Measurements from ENCODE around the gene TGFBR1.

The TGFBR1 gene

GRCh38 chr9:99114846-99115500 lies 10.1 kb downstream of the TGFBR1 start:
- TF ChIP-seq PATZ1 (CRISPR knock-in tag; IDR thresholded peaks at IDR 0.05; ENCODE audit: borderline replicate concordance) (no peak), ARNTL (CRISPR knock-in tag; IDR thresholded peaks at IDR 0.05; ENCODE audit: borderline replicate concordance, low read depth) (no peak), POU6F1 (CRISPR knock-in tag; IDR thresholded peaks at IDR 0.05; ENCODE audit: borderline replicate concordance, low read depth) (no peak), ZFP3 (CRISPR knock-in tag; IDR thresholded peaks at IDR 0.05) (no peak), TCF4 (CRISPR knock-in tag; IDR thresholded peaks at IDR 0.05; ENCODE audit: borderline replicate concordance) (no peak), GLIS3 (CRISPR knock-in tag; IDR thresholded peaks at IDR 0.05) (no peak), ZNF8 (CRISPR knock-in tag; IDR thresholded peaks at IDR 0.05) (no peak), TOX (CRISPR knock-in tag; IDR thresholded peaks at IDR 0.05; ENCODE audit: borderline replicate concordance) (no peak), ESRRG (CRISPR knock-in tag; IDR thresholded peaks at IDR 0.05) (no peak)
- TF ChIP-seq, protein P1, sequence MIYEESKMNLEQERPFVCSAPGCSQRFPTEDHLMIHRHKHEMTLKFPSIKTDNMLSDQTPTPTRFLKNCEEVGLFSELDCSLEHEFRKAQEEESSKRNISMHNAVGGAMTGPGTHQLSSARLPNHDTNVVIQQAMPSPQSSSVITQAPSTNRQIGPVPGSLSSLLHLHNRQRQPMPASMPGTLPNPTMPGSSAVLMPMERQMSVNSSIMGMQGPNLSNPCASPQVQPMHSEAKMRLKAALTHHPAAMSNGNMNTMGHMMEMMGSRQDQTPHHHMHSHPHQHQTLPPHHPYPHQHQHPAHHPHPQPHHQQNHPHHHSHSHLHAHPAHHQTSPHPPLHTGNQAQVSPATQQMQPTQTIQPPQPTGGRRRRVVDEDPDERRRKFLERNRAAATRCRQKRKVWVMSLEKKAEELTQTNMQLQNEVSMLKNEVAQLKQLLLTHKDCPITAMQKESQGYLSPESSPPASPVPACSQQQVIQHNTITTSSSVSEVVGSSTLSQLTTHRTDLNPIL (CRISPR knock-in tag; IDR thresholded peaks at IDR 0.05; ENCODE audit: low read depth): no peak
- no peak for ATAC-seq

DNA sequence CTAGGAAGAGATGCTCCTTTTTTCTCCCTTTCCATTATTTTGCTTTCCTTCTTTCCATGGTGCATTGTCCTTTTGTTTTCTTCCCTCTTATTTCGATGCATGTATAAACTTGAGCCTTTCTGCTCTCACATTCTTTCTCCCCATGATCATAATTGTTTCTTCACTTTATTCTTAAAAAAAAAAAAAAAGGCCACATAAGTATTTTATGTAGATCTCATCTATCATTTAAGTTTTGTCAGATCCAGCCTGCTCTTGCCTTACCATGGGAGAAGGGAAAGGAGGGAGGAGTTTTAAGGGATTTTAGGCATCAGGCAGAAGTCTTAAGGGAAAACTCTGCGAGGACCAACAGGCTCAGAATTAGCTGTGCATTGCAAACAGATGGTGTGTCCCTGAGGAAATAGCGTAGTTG lies 11.1 kb downstream of the TGFBR1 start:
- TF ChIP-seq ZFP3 (CRISPR knock-in tag; IDR thresholded peaks at IDR 0.05) (no peak), TSHZ2 (CRISPR knock-in tag; IDR thresholded peaks at IDR 0.05) (no peak), ISL1 (CRISPR knock-in tag; IDR thresholded peaks at IDR 0.05) (no peak), PPARA (CRISPR knock-in tag; IDR thresholded peaks at IDR 0.05; ENCODE audit: borderline replicate concordance) (no peak), ESRRG (CRISPR knock-in tag; IDR thresholded peaks at IDR 0.05) (no peak), ZNF8 (CRISPR knock-in tag; IDR thresholded peaks at IDR 0.05) (no peak), ZNF565 (CRISPR knock-in tag; conservative IDR thresholded peaks at IDR 0.05; ENCODE audit: low read depth) (no peak), CSDC2 (CRISPR knock-in tag; IDR thresholded peaks at IDR 0.05) (no peak), SNAI2 (CRISPR knock-in tag; IDR thresholded peaks at IDR 0.05) (no peak), ZC3H10 (CRISPR knock-in tag; IDR thresholded peaks at IDR 0.05) (no peak), TCF4 (CRISPR knock-in tag; IDR thresholded peaks at IDR 0.05; ENCODE audit: borderline replicate concordance) (no peak), GLIS3 (CRISPR knock-in tag; IDR thresholded peaks at IDR 0.05) (no peak), ZNF70 (CRISPR knock-in tag; IDR thresholded peaks at IDR 0.05) (no peak)
- no peak for ATAC-seq

DNA sequence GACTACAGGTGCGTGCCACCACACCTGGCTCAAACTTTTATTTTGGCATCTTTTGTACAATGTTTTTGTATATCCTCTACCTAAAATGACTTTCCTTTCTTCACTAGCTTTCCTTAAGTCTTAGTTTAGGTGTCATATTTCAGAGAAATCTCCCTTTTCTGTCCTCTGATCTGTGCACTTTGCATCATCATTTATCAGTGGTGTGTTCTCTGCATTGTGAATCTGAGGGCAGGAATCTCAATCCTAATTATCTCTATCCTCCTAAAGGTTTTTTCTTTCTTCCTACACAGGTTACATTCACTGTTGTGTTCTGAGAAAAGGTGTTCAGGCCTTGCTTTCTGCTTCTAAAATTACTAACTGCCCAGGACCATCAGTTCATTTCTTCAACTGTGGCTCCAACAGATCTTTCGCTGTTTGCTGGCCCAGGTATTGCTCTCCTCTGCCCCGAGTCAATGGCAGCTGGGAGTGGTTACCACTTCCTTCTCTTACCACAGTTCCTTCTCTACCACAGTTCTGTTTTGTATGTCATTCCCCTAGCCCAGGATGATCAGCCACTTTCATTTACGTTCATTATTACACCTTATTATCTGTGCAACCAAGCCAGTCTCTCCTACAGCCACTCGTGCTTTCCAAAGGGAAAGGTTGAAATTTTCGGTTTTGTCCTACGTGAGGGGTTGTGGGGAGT lies 14.0 kb downstream of the TGFBR1 start:
- no peak for ATAC-seq
- TF ChIP-seq RARB (CRISPR knock-in tag; IDR thresholded peaks at IDR 0.05): no peak
- TF ChIP-seq, protein P1 (CRISPR knock-in tag; IDR thresholded peaks at IDR 0.05; ENCODE audit: low read depth): no peak

Measured in SK-N-SH treated with all-trans-retinoic acid at 6 μM for 48 hours (cell line).